PC-9 (cell line): Measurements from ENCODE around the gene CASP4. TPM values are rescaled to one million over a fixed set of nuclear protein-coding genes. Genes with fewer than 3 reads are reported as not detected.

Source experiments
- BruUV-seq: library from RNA; stranded (reverse); fragments of 400-500 nt; replicated peaks from 2 replicates; lab custom pipeline; 2021; lab: Mats Ljungman, UMichigan
- CTCF ChIA-PET: fragments of 300-600 bp; sonication (Branson Sonifier 250); formaldehyde crosslinking; loops from one replicate; lab custom pipeline; 2022; ENCODE audit warnings: antibody characterized with exemption; lab: Charles Lee
- POLR2A ChIA-PET: fragments of 300-600 bp; sonication (Branson Sonifier 250); formaldehyde crosslinking; loops from one replicate; lab custom pipeline; 2022; ENCODE audit warnings: antibody characterized with exemption; ENCODE audit not compliant: unreplicated experiment; lab: Charles Lee
- DNase-seq, 2 experiments: peaks; one replicate each; pipeline versions ENCODE4 v3.0.0 to v3.0.0-alpha.2; 2015 to 2022; ENCODE audit warnings: mixed read lengths in 1 of 2
- H2AFZ ChIP-seq: fragments of 200-600 bp; sonication (generic); 2 replicates; pipeline ENCODE4 v1.8.1; 2017; ENCODE audit warnings: antibody characterized with exemption
- H3F3A ChIP-seq: fragments of 200-600 bp; sonication (generic); 2 replicates; pipeline ENCODE4 v1.8.1; 2017; ENCODE audit warnings: antibody characterized with exemption, mild to moderate bottlenecking, low read depth; ENCODE audit not compliant: insufficient read depth
- H3K27ac ChIP-seq: fragments of 200-600 bp; sonication (generic); 2 replicates; pipeline ENCODE4 v1.6.1; 2016; ENCODE audit warnings: mixed run types
- H3K27me3 ChIP-seq: fragments of 200-600 bp; sonication (generic); 2 replicates; pipeline ENCODE4 v1.6.1; 2016; ENCODE audit warnings: low read depth, mixed run types; ENCODE audit not compliant: insufficient read depth
- H3K36me3 ChIP-seq: fragments of 200-600 bp; sonication (generic); 2 replicates; pipeline ENCODE4 v1.6.1; 2016; ENCODE audit warnings: low read depth, mixed run types
- H3K4me1 ChIP-seq: fragments of 200-600 bp; sonication (generic); replicated peaks from 2 replicates; pipeline ENCODE4 v1.6.1; 2016; ENCODE audit warnings: mixed run types; ENCODE audit not compliant: insufficient read depth
- H3K4me2 ChIP-seq: fragments of 200-600 bp; sonication (generic); 2 replicates; pipeline ENCODE4 v1.6.1; 2017; ENCODE audit warnings: mixed run types
- H3K4me3 ChIP-seq: fragments of 200-600 bp; sonication (generic); 2 replicates; pipeline ENCODE4 v1.6.1; 2016; ENCODE audit warnings: mixed run types
- H3K79me2 ChIP-seq: fragments of 200-600 bp; sonication (generic); 2 replicates; pipeline ENCODE4 v1.6.1; 2017; ENCODE audit warnings: low read depth, mixed run types
- H3K9me2 ChIP-seq: fragments of 200-600 bp; sonication (generic); 2 replicates; pipeline ENCODE4 v1.8.1; 2017; ENCODE audit warnings: mild to moderate bottlenecking; ENCODE audit not compliant: insufficient read depth
- H3K9me3 ChIP-seq: fragments of 200-600 bp; sonication (generic); 2 replicates; pipeline ENCODE4 v1.8.1; 2016; ENCODE audit warnings: low read depth; ENCODE audit not compliant: insufficient read depth
- H4K20me1 ChIP-seq: fragments of 200-600 bp; sonication (generic); 2 replicates; pipeline ENCODE4 v1.8.1; 2017; ENCODE audit not compliant: insufficient read depth
- EZH2 ChIP-seq: fragments of 200-600 bp; sonication (generic); IDR thresholded peaks from 2 replicates; pipeline ENCODE4 v1.8.0; 2017; ENCODE audit warnings: antibody characterized with exemption, low read depth
- intact Hi-C: fragments of 100-400 bp; cut with micrococcal nuclease; formaldehyde crosslinking; loops from one replicate; pipeline ENCODE4 v1.10.0; 2022; ENCODE audit not compliant: unreplicated experiment
- total RNA-seq: library from RNA; stranded (reverse); gene quantifications from 2 replicates; pipeline ENCODE4 v1.2.3, GENCODE V29; 2021
- TF ChIP-seq, protein P1 (sequence below): fragments of 200-600 bp; sonication (generic); conservative IDR thresholded peaks from 2 replicates; pipeline ENCODE4 v1.6.1; 2017; ENCODE audit warnings: mixed run types, antibody characterized with exemption, mild to moderate bottlenecking, moderate library complexity

CASP4 gene
- total RNA-seq, 1 experiment from 2014 or later, result 82.2 TPM

DNA sequence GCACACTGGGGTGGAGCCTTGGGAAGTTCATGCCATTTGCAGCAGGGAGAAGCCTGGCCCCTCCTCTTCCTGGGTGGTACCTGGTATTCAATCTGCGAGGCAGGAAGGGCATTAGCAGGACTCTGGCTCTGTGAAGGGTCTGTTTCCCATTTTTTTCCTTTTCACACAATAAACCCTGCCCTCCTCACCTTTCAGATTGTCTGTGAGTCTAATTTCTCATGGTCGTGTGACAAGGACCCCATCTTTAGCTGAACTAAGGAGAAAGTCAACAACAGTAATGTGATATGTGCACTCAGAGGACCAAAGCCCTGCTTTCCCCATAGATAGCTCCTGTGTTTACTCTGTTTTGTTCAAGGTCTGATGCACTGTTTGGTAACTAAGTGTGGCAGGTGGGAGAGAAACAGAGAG, 26.6 kb upstream of the CASP4 start:
- no peaks in the 10 kb centered on the region for H3K4me1 ChIP-seq
- POLR2A ChIA-PET, result no interaction called here
- BruUV-seq, result no TSS peak
- H2AFZ ChIP-seq, result no peak overlapping the region
- no peak overlapping the region for H3K4me2 ChIP-seq
- no peaks in the 10 kb centered on the region for H3K27me3 ChIP-seq
- no peaks in the 10 kb centered on the region for H3F3A ChIP-seq
- H3K4me3 ChIP-seq, result no peak overlapping the region
- CTCF ChIA-PET, result no interaction called here
- H3K9me2 ChIP-seq, result no peaks in the 10 kb centered on the region
- TF ChIP-seq, protein P1, sequence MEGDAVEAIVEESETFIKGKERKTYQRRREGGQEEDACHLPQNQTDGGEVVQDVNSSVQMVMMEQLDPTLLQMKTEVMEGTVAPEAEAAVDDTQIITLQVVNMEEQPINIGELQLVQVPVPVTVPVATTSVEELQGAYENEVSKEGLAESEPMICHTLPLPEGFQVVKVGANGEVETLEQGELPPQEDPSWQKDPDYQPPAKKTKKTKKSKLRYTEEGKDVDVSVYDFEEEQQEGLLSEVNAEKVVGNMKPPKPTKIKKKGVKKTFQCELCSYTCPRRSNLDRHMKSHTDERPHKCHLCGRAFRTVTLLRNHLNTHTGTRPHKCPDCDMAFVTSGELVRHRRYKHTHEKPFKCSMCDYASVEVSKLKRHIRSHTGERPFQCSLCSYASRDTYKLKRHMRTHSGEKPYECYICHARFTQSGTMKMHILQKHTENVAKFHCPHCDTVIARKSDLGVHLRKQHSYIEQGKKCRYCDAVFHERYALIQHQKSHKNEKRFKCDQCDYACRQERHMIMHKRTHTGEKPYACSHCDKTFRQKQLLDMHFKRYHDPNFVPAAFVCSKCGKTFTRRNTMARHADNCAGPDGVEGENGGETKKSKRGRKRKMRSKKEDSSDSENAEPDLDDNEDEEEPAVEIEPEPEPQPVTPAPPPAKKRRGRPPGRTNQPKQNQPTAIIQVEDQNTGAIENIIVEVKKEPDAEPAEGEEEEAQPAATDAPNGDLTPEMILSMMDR, result no peak
- TF ChIP-seq EZH2, result no peak
- H3K9me3 ChIP-seq, result no peaks in the 10 kb centered on the region
- intact Hi-C loops, result no loop called here
- H3K27ac ChIP-seq, result no peak overlapping the region
- no peak for DNase-seq
- no peaks in the 10 kb centered on the region for H3K36me3 ChIP-seq
- H4K20me1 ChIP-seq, result no peaks in the 10 kb centered on the region
- H3K79me2 ChIP-seq, result no peaks in the 10 kb centered on the region

DNA sequence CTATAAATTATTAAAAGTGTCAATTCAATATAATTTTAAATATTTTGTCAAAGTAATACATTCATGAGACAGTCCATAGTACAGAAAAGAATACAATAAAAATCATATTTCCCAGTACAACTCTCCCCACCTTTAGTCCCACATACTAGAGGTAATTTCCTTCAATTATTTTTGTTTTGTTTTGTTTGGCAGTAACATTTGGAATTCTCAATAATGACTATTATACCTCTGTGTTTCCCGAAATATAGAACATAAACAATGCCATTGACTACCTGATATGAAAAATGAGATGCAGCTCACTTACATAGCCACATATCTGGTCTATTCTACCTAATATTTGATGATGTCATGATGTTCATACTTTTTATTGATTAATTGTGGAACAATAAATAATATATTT, 24.4 kb upstream of the CASP4 start:
- Histone ChIP-seq H3F3A (no peaks in the 10 kb centered on the region), H3K4me3 (no peak overlapping the region), H3K4me2 (no peak overlapping the region), H3K9me2 (no peaks in the 10 kb centered on the region), H3K27ac (no peak overlapping the region), H3K4me1 (no peaks in the 10 kb centered on the region), H3K27me3 (no peaks in the 10 kb centered on the region), H3K79me2 (no peaks in the 10 kb centered on the region), H4K20me1 (no peaks in the 10 kb centered on the region), H3K9me3 (0 out of 2 replicates have a peak, but pooled peaks cover 11% of the 10 kb centered on the region), H2AFZ (no peak overlapping the region), H3K36me3 (no peaks in the 10 kb centered on the region)
- POLR2A ChIA-PET, result no interaction called here
- CTCF ChIA-PET, result no interaction called here
- no peak for TF ChIP-seq EZH2
- TF ChIP-seq, protein P1, result no peak
- intact Hi-C loops, result no loop called here
- BruUV-seq, result no TSS peak
- DNase-seq, result no peak

DNA sequence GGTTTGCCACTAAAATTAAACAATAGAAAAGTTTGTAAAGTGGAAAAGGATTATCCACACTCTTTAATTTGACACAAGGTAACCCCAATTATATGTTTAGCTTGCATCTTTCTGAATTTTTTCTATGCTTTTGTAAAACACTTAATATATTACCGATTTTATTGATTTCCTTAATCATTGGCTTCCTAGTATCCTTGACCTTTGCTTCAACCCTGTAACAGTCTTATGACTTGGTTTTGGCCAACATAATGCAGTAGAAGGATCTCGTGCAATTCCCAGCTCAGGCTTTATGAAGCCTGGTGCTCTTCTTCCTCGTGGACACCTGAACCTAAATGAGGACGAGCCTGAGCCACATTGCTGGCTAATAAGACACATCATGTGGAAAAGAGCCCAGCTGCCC, 23.6 kb upstream of the CASP4 start:
- BruUV-seq, result no TSS peak
- H3K4me1 ChIP-seq, result no peaks in the 10 kb centered on the region
- CTCF ChIA-PET, result no interaction called here
- H3K4me2 ChIP-seq, result no peak overlapping the region
- no peak for DNase-seq
- intact Hi-C loops, result no loop called here
- no peaks in the 10 kb centered on the region for H4K20me1 ChIP-seq
- no peaks in the 10 kb centered on the region for H3K27me3 ChIP-seq
- TF ChIP-seq, protein P1, result no peak
- no peak for TF ChIP-seq EZH2
- H3F3A ChIP-seq, result no peaks in the 10 kb centered on the region
- H3K36me3 ChIP-seq, result no peaks in the 10 kb centered on the region
- no peaks in the 10 kb centered on the region for H3K79me2 ChIP-seq
- H3K27ac ChIP-seq, result no peak overlapping the region
- no peaks in the 10 kb centered on the region for H3K9me2 ChIP-seq
- POLR2A ChIA-PET, result no interaction called here
- no peak overlapping the region for H3K4me3 ChIP-seq
- H3K9me3 ChIP-seq, result 0 out of 2 replicates have a peak, but pooled peaks cover 11% of the 10 kb centered on the region
- H2AFZ ChIP-seq, result no peak overlapping the region
